ENCODE measurements around the gene FCMR.
"Not testable (repeated sequence)": the region's sequence is repeated elsewhere in the genome, so short reads cannot be mapped to it uniquely, and the experiment has no call there.

FCMR gene

GRCh38 chr1:206924592-206925105 is 2.9 kb upstream of the FCMR start:
- DNase-seq (ENCODE audit: low read depth in 3 of 3, low spot score in 1 of 3), result no peak

- DNase-seq (ENCODE audit: low read depth in 3 of 3, low spot score in 1 of 3), result not testable (repeated sequence)
Observed at GRCh38 chr1:206923961-206924557, 2.3 kb upstream of the FCMR start.

- DNase-seq (ENCODE audit: low read depth in 3 of 3, low spot score in 1 of 3), result peak in 1 of 3 donors; percentile 52
Observed at GRCh38 chr1:206923009-206923960, 1.5 kb upstream of the FCMR start.

GRCh38 chr1:206922524-206922923 is 783 bp upstream of the FCMR start:
- DNase-seq (ENCODE audit: low read depth in 3 of 3, low spot score in 1 of 3), result no peak

- DNase-seq (ENCODE audit: low read depth in 3 of 3, low spot score in 1 of 3), result no peak
Observed at GRCh38 chr1:206918076-206918475, 3.7 kb downstream of the FCMR start.

GRCh38 chr1:206916000-206916709 is 5.6 kb downstream of the FCMR start:
- no peak for DNase-seq (ENCODE audit: low read depth in 3 of 3, low spot score in 1 of 3)

- DNase-seq (ENCODE audit: low read depth in 3 of 3, low spot score in 1 of 3), result no peak
Observed at GRCh38 chr1:206915030-206915735, 6.6 kb downstream of the FCMR start.

GRCh38 chr1:206913766-206914537 is 7.8 kb downstream of the FCMR start:
- DNase-seq (ENCODE audit: low read depth in 3 of 3, low spot score in 1 of 3), result no peak

GRCh38 chr1:206912445-206913095 is 9.2 kb downstream of the FCMR start:
- no peak for DNase-seq (ENCODE audit: low read depth in 3 of 3, low spot score in 1 of 3)

GRCh38 chr1:206911064-206911663 is 10.6 kb downstream of the FCMR start:
- no peak for DNase-seq (ENCODE audit: low read depth in 3 of 3, low spot score in 1 of 3)

- DNase-seq (ENCODE audit: low read depth in 3 of 3, low spot score in 1 of 3), result no peak
Observed at GRCh38 chr1:206909883-206910318, 11.8 kb downstream of the FCMR start.

GRCh38 chr1:206909161-206909882 is 12.4 kb downstream of the FCMR start:
- DNase-seq (ENCODE audit: low read depth in 3 of 3, low spot score in 1 of 3), result no peak

GRCh38 chr1:206908038-206908437 is 13.7 kb downstream of the FCMR start:
- DNase-seq (ENCODE audit: low read depth in 3 of 3, low spot score in 1 of 3), result no peak

GRCh38 chr1:206907304-206907991 is 14.3 kb downstream of the FCMR start:
- no peak for DNase-seq (ENCODE audit: low read depth in 3 of 3, low spot score in 1 of 3)

- DNase-seq (ENCODE audit: low read depth in 3 of 3, low spot score in 1 of 3), result no peak
Observed at GRCh38 chr1:206905295-206906164, 16.2 kb downstream of the FCMR start.

- DNase-seq (ENCODE audit: low read depth in 3 of 3, low spot score in 1 of 3), result no peak
Observed at GRCh38 chr1:206904423-206905142, 17.2 kb downstream of the FCMR start.
